Kidney epithelial cell (primary cell): Measurements from ENCODE around the gene NDC1. TPM values are rescaled to one million over a fixed set of nuclear protein-coding genes. Genes with fewer than 3 reads are reported as not detected.

Source experiments
- DNase-seq: peaks from one replicate; pipeline ENCODE4 v3.0.0-alpha.2; 2010; ENCODE audit warnings: low read depth
- H3K27me3 ChIP-seq: 2 replicates; pipeline ENCODE4 v1.6.0; 2011; ENCODE audit warnings: low read length; ENCODE audit not compliant: control insufficient read depth, insufficient read depth
- H3K36me3 ChIP-seq: 2 replicates; pipeline ENCODE4 v1.5.1; 2011; ENCODE audit warnings: low read length; ENCODE audit not compliant: control insufficient read depth, insufficient read depth
- H3K4me3 ChIP-seq: 2 replicates; pipeline ENCODE4 v1.5.1; 2011; ENCODE audit warnings: low read depth, mild to moderate bottlenecking, control low read depth, low read length
- total RNA-seq: library from RNA; depleted of rRNA; stranded (reverse); fragments of >200 nt; gene quantifications from 2 replicates; pipeline ENCODE4 v1.2.3, GENCODE V29; 2015
- TF ChIP-seq, protein P1 (sequence below): IDR thresholded peaks from 2 replicates; pipeline ENCODE4 v1.5.1; 2011; ENCODE audit warnings: mild to moderate bottlenecking, moderate library complexity, low read length, control low read depth, inconsistent platforms; ENCODE audit not compliant: insufficient read depth, poor library complexity, severe bottlenecking

Gene NDC1
- total RNA-seq, 1 donor from 2014 or later = 22.8 TPM

DNA sequence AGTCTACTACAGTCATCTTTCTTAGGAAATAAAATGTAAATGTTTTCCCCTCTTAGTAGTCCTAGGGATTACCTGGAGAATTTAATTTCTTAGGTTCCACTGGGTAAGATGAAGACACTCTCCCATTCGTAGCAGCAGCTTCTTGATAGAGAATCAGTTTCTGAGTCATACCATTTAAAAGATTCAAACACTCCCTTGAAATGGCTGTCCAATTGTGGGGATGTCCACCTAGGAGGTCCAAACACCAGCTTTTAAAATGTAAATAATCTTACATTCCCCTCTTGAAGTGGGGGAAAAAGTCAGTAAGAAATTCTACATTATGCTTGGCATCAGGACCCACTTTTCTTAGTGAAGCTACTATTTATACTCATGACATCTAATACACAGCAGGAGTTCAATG lies 37.5 kb downstream of the NDC1 start:
- DNase-seq = no peak
- no peaks in the 10 kb centered on the region for H3K27me3 ChIP-seq
- H3K4me3 ChIP-seq = no peak overlapping the region
- TF ChIP-seq, protein P1, sequence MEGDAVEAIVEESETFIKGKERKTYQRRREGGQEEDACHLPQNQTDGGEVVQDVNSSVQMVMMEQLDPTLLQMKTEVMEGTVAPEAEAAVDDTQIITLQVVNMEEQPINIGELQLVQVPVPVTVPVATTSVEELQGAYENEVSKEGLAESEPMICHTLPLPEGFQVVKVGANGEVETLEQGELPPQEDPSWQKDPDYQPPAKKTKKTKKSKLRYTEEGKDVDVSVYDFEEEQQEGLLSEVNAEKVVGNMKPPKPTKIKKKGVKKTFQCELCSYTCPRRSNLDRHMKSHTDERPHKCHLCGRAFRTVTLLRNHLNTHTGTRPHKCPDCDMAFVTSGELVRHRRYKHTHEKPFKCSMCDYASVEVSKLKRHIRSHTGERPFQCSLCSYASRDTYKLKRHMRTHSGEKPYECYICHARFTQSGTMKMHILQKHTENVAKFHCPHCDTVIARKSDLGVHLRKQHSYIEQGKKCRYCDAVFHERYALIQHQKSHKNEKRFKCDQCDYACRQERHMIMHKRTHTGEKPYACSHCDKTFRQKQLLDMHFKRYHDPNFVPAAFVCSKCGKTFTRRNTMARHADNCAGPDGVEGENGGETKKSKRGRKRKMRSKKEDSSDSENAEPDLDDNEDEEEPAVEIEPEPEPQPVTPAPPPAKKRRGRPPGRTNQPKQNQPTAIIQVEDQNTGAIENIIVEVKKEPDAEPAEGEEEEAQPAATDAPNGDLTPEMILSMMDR = no peak
- H3K36me3 ChIP-seq = peaks cover 2% of the 10 kb centered on the region

- H3K27me3 ChIP-seq = no peaks in the 10 kb centered on the region
- TF ChIP-seq, protein P1 = no peak
- H3K4me3 ChIP-seq = no peak overlapping the region
- DNase-seq = no peak
- peaks cover 2% of the 10 kb centered on the region for H3K36me3 ChIP-seq
Observed at GRCh38 chr1:53799141-53799540, 39.0 kb downstream of the NDC1 start.

- Histone ChIP-seq H3K4me3 (no peak overlapping the region), H3K36me3 (peaks cover 2% of the 10 kb centered on the region)
- TF ChIP-seq, protein P1 = no peak
Observed at GRCh38 chr1:53792806-53793205, 45.3 kb downstream of the NDC1 start.

DNA sequence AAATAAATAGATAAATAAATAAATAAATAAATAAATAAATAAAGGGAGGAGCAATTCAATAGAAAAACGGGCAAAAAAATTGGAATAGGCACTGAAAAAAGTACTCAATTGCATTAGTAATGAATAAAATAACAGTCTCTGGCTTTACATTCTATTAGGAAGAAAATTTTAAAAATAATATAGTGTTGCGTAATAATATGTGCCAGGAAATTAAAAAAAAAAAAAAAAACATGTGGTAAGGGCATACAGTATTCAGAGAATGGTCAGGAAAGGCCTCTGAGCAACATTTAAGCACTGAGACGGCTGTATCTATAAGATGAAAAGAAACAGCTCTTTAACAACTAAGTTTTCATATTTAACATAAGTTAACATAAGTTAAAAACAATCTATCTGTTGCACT lies 50.4 kb downstream of the NDC1 start:
- H3K36me3 ChIP-seq = no peaks in the 10 kb centered on the region

More at GRCh38 chr1:53792806-53793205, 45.3 kb downstream of the NDC1 start:
- no peak for DNase-seq
- no peaks in the 10 kb centered on the region for H3K27me3 ChIP-seq

GRCh38 chr1:53783056-53783455 lies 55.0 kb downstream of the NDC1 start:
- Histone ChIP-seq H3K4me3 (no peak overlapping the region), H3K27me3 (no peaks in the 10 kb centered on the region), H3K36me3 (no peaks in the 10 kb centered on the region)
- no peak for DNase-seq
- TF ChIP-seq, protein P1 = no peak

More for the DNA sequence above, 50.4 kb downstream of the NDC1 start:
- TF ChIP-seq, protein P1 = no peak
- Histone ChIP-seq H3K27me3 (no peaks in the 10 kb centered on the region), H3K4me3 (no peak overlapping the region)
- no peak for DNase-seq

- no peak for DNase-seq
- H3K27me3 ChIP-seq = no peaks in the 10 kb centered on the region
- H3K36me3 ChIP-seq = no peaks in the 10 kb centered on the region
- H3K4me3 ChIP-seq = no peak overlapping the region
- TF ChIP-seq, protein P1 = no peak
Observed at GRCh38 chr1:53781654-53782053, 56.4 kb downstream of the NDC1 start.
